GM19240 (cell line): ENCODE results near the gene RAB40A.
"Not testable (repeated sequence)": the region's sequence is repeated elsewhere in the genome, so short reads cannot be mapped to it uniquely, and the experiment has no call there.

Source experiments
- DNase-seq: peaks from one replicate; pipeline ENCODE4 v3.0.0; 2011; ENCODE audit warnings: low spot score; ENCODE audit not compliant: insufficient read length

Gene RAB40A

GRCh38 chrX:103524747-103525146 lies 5.5 kb upstream of the RAB40A start:
- no peak for DNase-seq

DNA sequence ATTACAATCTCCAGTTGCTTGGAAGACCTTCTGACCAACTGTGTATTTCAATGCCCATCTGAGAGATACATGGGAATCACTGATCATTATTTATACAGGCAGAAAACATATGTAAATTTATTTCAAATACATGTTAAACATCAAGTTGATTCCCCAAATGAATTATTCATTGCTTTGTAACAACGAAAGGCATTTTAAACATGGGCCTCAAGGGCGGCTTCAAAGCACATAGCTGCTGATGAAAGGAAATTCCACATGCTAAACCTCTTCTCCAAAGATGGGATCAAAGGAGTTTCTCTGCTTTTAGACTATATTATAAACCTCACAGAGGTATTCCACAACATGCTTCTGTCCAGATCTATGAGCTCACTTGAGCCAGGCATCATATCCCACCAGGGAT lies 4.3 kb upstream of the RAB40A start:
- DNase-seq, result no peak

- DNase-seq, result no peak
Observed at GRCh38 chrX:103520386-103520785, 1.1 kb upstream of the RAB40A start.

- DNase-seq, result no peak
Observed at GRCh38 chrX:103518571-103518970, 718 bp downstream of the RAB40A start.

GRCh38 chrX:103517246-103517645 lies 2.0 kb downstream of the RAB40A start:
- DNase-seq, result no peak

- DNase-seq, result no peak
Observed at GRCh38 chrX:103513476-103514108, 5.7 kb downstream of the RAB40A start.

GRCh38 chrX:103513067-103513466 lies 6.2 kb downstream of the RAB40A start:
- no peak for DNase-seq

DNA sequence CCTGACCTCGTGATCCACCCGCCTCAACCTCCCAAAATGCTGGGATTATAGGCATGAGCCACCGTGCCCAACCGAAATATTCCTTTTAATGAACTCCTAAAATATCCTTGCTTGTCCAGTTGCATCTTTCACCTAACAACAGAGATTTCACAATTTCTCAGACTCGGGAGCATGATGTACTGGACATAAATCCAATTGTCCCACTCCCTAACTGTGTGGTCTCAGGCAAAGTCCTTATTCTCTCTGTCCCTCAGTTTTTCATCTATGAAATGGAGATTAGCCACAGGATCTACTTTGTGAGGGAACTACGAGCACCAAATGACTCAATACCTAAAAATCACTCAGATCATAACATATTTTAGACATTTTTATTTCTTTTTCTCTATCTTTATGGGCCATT lies 9.3 kb downstream of the RAB40A start:
- no peak for DNase-seq

GRCh38 chrX:103503853-103504207 lies 15.5 kb downstream of the RAB40A start:
- no peak for DNase-seq

DNA sequence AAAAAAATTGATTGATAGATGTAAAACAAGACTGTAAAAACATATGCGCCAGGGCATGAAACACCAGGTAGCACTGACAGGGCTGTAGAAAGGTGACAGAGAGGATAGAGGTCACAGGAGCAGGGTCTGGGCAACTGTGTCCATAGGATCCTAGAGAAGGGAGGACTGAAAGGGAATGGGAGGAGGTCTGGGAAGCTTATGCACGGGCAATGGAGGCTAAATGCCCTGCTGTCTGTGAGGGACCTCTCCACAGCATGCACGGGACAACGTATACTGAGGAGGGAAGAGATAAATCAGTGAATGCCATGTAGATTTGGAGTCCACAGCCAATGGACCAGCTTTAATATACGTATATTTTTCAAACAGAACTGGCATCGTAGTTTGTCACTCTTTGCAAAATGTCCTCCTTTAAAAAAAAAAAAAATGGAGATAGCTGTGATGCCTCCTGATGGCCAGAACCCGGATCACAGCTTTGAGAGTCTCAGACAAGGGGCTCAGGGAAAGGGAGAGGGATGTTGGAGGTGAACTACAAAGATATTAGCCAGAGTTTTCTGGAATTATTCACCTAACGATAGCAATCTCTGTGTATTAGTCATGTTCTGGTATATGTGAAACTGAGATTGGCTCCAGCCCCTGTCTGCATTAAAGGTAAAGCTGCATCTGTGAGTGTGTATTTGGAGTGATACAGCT lies 16.0 kb downstream of the RAB40A start:
- no peak for DNase-seq

- no peak for DNase-seq
Observed at GRCh38 chrX:103498786-103499185, 20.5 kb downstream of the RAB40A start.

DNA sequence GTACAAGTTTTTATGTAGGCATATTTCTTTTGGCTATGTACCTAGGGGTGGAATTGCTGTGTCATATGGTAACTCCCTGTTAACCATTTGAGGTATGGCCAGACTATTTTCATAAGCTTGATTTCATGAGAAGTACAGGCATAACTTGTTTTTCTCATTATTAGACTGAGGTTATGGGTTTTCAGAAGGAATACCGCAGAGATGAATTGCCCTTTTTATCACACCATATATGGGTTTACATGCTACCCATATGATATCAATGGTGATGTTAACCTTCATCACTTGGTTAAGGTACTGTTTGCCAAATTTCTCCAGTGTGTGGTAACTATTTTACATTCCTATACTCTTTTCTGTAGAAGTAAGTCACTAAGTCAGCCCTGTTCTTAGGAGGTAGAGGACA lies 23.5 kb downstream of the RAB40A start:
- DNase-seq, result no peak

DNA sequence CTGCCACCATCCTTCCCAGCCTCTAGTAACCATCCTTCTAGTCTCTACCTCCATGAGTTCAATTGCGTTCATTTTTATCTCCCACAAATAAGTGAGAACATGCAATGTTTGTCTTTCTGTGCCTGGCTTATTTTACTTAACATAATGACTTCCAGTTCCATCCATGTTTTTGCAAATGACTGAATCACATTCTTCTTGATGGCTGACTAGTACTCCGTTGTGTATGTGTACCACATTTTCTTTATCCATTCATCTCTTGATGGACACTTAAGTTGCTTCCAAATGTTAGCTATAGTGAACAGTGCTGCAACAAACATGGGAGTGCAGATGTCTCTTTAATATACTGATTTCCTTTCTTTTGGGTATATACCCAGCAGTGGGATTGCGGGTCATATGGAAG lies 25.7 kb downstream of the RAB40A start:
- DNase-seq, result not testable (repeated sequence)

GRCh38 chrX:103489733-103490132 lies 29.6 kb downstream of the RAB40A start:
- DNase-seq, result not testable (repeated sequence)

DNA sequence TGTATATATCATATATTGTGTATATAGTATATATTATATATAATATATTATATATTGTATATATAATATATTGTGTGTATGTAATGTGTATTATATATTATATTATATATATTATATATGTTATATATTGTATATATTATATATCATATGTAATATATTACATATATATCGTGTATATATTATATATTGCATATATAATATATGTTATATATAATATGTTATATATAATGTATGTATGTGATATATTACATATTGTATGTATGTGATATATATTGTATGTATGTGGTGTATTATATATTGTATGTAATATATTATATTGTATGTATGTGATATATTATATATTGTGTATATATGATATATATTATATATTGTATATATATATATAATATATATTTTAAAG lies 30.5 kb downstream of the RAB40A start:
- no peak for DNase-seq

DNA sequence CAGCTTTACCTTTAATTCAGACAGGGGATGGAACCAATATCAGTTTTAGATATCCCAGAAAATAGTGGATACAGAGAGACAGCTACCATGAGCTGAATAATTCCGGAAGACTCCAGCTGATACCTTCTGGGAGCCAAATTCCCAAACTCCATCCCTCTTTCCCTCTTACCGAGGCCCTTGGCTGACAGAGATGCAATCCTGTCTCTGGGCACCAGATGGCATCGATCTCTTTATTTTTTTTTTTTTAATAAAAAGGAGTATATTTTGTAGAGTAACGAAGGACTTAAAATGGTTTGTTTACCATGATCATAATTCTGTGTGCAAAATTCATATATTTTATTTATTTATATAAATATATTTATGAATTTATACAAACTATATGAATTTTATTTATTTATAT lies 31.0 kb downstream of the RAB40A start:
- no peak for DNase-seq

GRCh38 chrX:103483720-103484119 lies 35.6 kb downstream of the RAB40A start:
- no peak for DNase-seq

DNA sequence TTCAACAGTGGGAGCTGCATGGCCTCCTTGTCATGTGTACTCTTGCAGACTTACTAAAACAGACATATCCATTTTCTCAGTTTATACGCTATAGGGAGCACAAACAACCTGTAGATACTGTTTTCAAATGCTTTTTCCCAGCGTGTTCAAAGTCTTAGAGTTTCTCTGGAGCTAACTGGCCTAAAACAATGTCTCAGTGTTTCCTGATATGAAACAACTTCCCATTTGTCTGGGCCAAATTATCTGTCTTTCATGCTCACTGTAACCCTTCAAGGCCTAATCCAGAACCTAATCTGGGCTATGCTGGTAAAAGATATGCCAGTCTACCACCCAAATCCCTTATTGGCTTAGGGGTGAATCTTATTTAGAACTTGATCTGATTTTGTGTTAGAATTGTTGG lies 38.8 kb downstream of the RAB40A start:
- DNase-seq, result no peak

GRCh38 chrX:103477496-103477895 lies 41.8 kb downstream of the RAB40A start:
- DNase-seq, result no peak

DNA sequence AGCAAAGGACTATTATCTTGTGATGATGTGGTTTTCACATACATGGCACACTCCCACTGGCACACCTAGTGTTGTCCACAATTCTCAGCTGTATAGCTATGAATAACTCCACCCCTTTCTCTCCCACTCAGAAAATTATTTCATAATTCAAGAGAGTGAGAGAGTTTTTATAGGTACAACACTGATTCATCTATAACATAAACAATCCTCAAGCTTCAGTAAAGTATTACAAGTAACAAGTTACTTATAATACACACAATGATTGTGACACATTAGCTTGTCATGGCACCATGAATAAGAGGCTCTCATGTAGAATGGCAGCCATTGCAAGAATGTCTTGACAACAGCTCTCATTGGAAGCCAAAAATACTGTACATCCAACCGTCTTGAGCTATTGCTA lies 43.9 kb downstream of the RAB40A start:
- DNase-seq, result no peak

- DNase-seq, result not testable (repeated sequence)
Observed at GRCh38 chrX:103469977-103470376, 49.3 kb downstream of the RAB40A start.

DNA sequence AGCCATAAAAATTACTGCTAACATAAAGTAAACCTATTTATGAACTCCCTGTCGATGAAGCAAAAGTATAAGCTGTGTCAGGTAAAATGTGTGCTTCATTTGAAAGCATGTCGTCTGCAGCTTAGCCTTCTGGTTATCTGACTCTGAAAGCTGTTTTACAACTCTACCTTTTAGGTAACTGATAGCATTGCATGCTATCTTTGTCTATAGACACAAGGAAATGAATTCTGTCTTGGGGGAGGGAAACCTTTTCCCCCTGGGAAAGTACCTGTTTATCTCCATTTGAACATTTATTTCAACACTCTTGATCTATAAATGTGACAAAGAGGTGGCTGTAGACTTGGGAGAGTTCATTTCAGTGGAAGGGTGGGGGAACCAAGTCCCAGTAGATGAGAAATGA lies 51.4 kb downstream of the RAB40A start:
- DNase-seq, result no peak

DNA sequence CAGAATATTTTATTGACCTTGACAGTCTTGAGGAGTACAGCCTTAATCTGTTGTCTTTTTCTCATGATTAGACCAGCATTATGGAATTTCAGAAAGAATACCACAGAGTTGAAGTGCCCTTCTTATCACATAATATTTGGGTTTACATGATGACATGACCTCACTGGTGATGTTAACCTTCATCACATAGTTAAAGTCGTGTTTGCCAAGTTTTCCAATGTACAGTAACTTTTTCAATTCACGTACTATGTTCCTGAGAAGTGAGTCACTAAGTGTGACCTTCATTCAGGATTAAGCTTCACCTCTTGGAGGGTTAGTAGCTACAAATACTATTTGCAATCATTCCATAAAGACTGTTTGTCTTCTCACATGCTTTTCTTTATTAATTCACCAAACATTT lies 52.1 kb downstream of the RAB40A start:
- DNase-seq, result no peak

DNA sequence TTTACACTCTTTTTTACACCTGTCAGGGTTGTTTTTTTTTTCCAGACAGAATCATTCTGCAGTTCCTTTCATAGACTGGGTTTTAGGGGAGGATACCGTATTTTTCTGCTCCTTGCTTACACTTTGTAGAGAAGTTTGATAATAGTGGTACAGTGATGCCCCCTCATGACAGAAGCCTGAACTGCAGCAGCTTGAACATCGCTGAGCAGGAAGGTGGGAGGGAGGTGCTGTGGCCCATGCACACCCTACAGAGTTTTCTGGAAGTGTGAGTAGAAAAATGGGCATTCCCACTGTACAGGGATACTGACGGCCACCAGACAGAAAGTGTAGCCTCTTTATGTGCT lies 54.5 kb downstream of the RAB40A start:
- no peak for DNase-seq
